ENCODE results near the gene LBP. TPM values are rescaled to one million over a fixed set of nuclear protein-coding genes. Genes with fewer than 3 reads are reported as not detected.

LBP gene
- 10 to 100 TPM in 2 of 4 donors, 1 to 10 TPM in 1, under 1 TPM in 1; 0.95 to 59.9 (median 7.0) TPM for total RNA-seq

- no peak for DNase-seq (ENCODE audit: low spot score)
- peak; percentile 24 for ATAC-seq (ENCODE audit: low FRiP score)
- no peak for TF ChIP-seq CTCF (IDR thresholded peaks at IDR 0.05)
These were observed at the start of gene LBP for GRCh38 chr20:38346247-38346651. Gene LBP, plus strand, starts transcription at chr20:38346482. Its CDS starts 35 bp downstream, at chr20:38346517.

GRCh38 chr20:38297916-38298674 is 48.2 kb upstream of the LBP start:
- no peak for DNase-seq (ENCODE audit: low spot score)
- no peak for ATAC-seq (ENCODE audit: low FRiP score)
- TF ChIP-seq CTCF (IDR thresholded peaks at IDR 0.05), result no peak

- peak; percentile 87 for ATAC-seq (ENCODE audit: low FRiP score)
- peak; percentile 29 for DNase-seq (ENCODE audit: low spot score)
- no peak for TF ChIP-seq CTCF (IDR thresholded peaks at IDR 0.05)
These were observed 47.5 kb upstream of the LBP start for GRCh38 chr20:38298768-38299288.

- no peak for TF ChIP-seq CTCF (IDR thresholded peaks at IDR 0.05)
- no peak for ATAC-seq (ENCODE audit: low FRiP score)
These were observed 46.3 kb upstream of the LBP start for GRCh38 chr20:38299963-38300362.

GRCh38 chr20:38300438-38300837 is 45.8 kb upstream of the LBP start:
- DNase-seq (ENCODE audit: low spot score) (no peak), ATAC-seq (ENCODE audit: low FRiP score) (no peak)
- TF ChIP-seq CTCF (IDR thresholded peaks at IDR 0.05), result no peak

More at GRCh38 chr20:38299963-38300362, 46.3 kb upstream of the LBP start:
- DNase-seq (ENCODE audit: low spot score), result no peak

- ATAC-seq (ENCODE audit: low FRiP score), result no peak
- TF ChIP-seq CTCF (IDR thresholded peaks at IDR 0.05), result no peak
- no peak for DNase-seq (ENCODE audit: low spot score)
These were observed 45.0 kb upstream of the LBP start for GRCh38 chr20:38301309-38301708.

- no peak for ATAC-seq (ENCODE audit: low FRiP score)
- TF ChIP-seq CTCF (IDR thresholded peaks at IDR 0.05), result no peak
- no peak for DNase-seq (ENCODE audit: low spot score)
These were observed 43.5 kb upstream of the LBP start for GRCh38 chr20:38302786-38303185.

Data from omental fat pad (tissue), 4 donors.